WERI-Rb-1 (cell line): ENCODE measurements around the gene APOBEC4.

Source experiments
- DNase-seq: peaks from one replicate; pipeline ENCODE4 v3.0.0-alpha.2; 2020
- H3K27ac ChIP-seq: fragments of 250-450 bp; sonication (Bioruptor Pico); 2 replicates; pipeline ENCODE4 v1.5.1; 2020; ENCODE audit warnings: mild to moderate bottlenecking, moderate library complexity
- H3K27me3 ChIP-seq: fragments of 250-450 bp; sonication (Bioruptor Pico); 2 replicates; pipeline ENCODE4 v1.5.1; 2021; ENCODE audit warnings: mild to moderate bottlenecking, low read depth, moderate library complexity; ENCODE audit not compliant: insufficient read depth, severe bottlenecking
- H3K36me3 ChIP-seq: fragments of 250-450 bp; sonication (Bioruptor Pico); 2 replicates; pipeline ENCODE4 v1.5.1; 2020; ENCODE audit warnings: mild to moderate bottlenecking, moderate library complexity
- H3K4me3 ChIP-seq: 2 replicates; pipeline ENCODE4 v1.5.1; 2011; ENCODE audit warnings: low read depth, mild to moderate bottlenecking, control low read depth, low read length
- H3K9me3 ChIP-seq: fragments of 250-450 bp; sonication (Bioruptor Pico); 2 replicates; pipeline ENCODE4 v1.5.1; 2021; ENCODE audit warnings: mild to moderate bottlenecking, moderate library complexity; ENCODE audit not compliant: severe bottlenecking
- TF ChIP-seq, protein P1 (sequence below): IDR thresholded peaks from 2 replicates; pipeline ENCODE4 v1.5.1; 2011; ENCODE audit warnings: low read depth, mild to moderate bottlenecking, control low read depth, inconsistent platforms, low read length

The APOBEC4 gene

DNA sequence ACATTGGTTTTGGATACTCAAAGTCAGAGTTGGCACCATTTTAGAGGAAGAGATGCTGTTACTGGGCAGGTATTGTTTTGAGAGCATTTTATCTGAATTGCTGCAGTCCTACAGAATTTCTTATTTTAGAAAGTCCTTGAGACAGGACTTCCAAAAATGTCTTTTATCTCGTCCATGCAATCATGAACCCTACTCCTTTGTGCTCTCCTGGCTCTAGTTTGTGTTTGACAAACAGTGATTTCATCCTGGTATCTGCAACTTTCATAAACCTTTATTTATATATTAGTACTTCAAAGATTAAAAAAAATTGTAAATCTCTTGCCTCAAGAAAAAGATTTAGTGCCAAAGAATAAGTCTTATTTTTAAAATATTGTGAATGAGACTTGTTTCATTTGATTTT, 12.9 kb downstream of the APOBEC4 start:
- H3K27me3 ChIP-seq = no peaks in the 10 kb centered on the region
- H3K9me3 ChIP-seq = no peaks in the 10 kb centered on the region
- H3K27ac ChIP-seq = no peak overlapping the region
- TF ChIP-seq, protein P1, sequence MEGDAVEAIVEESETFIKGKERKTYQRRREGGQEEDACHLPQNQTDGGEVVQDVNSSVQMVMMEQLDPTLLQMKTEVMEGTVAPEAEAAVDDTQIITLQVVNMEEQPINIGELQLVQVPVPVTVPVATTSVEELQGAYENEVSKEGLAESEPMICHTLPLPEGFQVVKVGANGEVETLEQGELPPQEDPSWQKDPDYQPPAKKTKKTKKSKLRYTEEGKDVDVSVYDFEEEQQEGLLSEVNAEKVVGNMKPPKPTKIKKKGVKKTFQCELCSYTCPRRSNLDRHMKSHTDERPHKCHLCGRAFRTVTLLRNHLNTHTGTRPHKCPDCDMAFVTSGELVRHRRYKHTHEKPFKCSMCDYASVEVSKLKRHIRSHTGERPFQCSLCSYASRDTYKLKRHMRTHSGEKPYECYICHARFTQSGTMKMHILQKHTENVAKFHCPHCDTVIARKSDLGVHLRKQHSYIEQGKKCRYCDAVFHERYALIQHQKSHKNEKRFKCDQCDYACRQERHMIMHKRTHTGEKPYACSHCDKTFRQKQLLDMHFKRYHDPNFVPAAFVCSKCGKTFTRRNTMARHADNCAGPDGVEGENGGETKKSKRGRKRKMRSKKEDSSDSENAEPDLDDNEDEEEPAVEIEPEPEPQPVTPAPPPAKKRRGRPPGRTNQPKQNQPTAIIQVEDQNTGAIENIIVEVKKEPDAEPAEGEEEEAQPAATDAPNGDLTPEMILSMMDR = no peak
- DNase-seq = no peak
- H3K36me3 ChIP-seq = no peaks in the 10 kb centered on the region
- no peak overlapping the region for H3K4me3 ChIP-seq

DNA sequence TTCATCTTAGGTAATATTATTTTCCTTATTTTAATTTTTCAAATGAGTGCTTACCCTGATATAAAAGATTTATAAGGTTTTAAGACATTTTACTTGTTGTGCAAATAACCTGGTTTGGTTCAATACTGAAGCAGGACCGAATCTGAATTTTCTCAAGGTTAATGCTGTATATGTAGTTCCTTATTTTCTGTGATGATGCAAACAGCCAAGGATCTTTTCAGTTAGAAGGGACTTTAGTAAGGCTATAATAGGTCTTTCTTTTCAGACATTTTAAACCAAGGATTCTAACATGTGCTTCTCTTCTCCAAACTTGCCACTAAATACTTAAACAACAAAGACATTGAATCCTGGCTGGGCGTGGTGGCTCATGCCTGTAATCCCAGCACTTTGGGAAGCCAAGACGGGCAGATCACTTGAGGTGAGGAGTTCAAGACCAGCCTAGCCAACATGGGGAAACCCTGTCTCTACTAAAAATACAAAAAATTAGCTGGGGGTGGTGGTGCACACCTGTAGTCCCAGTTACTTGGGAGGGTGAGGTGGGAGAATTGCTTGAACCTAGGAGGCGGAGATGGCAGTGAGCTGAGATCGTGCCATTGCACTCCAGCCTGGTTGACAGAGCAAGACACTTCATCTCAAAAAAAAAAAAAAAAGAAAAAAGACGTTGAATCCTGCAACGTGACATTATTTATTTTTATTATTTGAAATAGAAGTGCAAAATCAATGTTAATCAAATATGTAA, 14.3 kb downstream of the APOBEC4 start:
- Histone ChIP-seq H3K9me3 (no peaks in the 10 kb centered on the region), H3K4me3 (no peak overlapping the region), H3K27ac (no peak overlapping the region), H3K27me3 (no peaks in the 10 kb centered on the region), H3K36me3 (no peaks in the 10 kb centered on the region)
- DNase-seq = no peak
- TF ChIP-seq, protein P1 = no peak

DNA sequence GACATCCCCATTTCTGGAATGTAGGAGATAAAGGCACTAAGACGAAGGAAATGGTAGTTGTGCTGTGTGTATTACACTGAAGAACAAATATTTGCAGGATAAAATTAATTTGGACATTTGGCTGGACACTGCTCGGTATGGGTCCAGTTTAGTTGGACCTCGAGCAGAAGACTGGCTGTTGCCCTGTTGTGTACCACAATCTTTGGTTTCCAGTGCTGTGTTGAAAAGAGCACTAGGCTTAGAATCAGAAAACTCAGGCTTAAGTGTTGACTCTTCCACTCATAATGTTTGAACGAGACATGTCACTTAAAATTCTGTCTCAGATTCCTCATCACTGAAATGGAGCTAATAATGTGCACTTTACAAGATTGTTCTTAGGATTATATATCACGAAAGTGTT, 16.3 kb downstream of the APOBEC4 start:
- TF ChIP-seq, protein P1 = no peak

DNA sequence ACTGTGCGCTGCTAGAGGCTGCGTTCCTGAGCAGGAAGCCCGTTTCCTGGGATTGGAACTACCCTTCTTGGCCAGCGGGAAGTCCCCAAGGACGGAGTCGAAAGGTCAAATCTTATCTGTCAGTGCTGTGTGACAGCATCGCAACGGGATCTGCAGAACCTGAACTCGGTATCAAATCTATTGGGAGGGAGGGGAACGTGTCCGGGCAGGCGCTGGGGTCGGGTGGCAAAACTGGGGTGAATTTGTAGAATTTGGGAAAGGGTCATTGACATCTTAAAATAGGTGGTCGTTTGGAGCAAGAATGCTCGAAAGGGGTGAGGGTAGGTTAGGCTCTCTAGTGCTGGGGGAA, 16.8 kb downstream of the APOBEC4 start:
- no peak for DNase-seq
- Histone ChIP-seq H3K9me3 (no peaks in the 10 kb centered on the region), H3K27me3 (no peaks in the 10 kb centered on the region), H3K27ac (no peak overlapping the region), H3K4me3 (peak overlapping the region; percentile 63), H3K36me3 (no peaks in the 10 kb centered on the region)
- TF ChIP-seq, protein P1 = no peak

More for the DNA sequence above, 16.3 kb downstream of the APOBEC4 start:
- DNase-seq = no peak
- Histone ChIP-seq H3K4me3 (no peak overlapping the region), H3K36me3 (no peaks in the 10 kb centered on the region), H3K27ac (no peak overlapping the region), H3K27me3 (no peaks in the 10 kb centered on the region), H3K9me3 (no peaks in the 10 kb centered on the region)

DNA sequence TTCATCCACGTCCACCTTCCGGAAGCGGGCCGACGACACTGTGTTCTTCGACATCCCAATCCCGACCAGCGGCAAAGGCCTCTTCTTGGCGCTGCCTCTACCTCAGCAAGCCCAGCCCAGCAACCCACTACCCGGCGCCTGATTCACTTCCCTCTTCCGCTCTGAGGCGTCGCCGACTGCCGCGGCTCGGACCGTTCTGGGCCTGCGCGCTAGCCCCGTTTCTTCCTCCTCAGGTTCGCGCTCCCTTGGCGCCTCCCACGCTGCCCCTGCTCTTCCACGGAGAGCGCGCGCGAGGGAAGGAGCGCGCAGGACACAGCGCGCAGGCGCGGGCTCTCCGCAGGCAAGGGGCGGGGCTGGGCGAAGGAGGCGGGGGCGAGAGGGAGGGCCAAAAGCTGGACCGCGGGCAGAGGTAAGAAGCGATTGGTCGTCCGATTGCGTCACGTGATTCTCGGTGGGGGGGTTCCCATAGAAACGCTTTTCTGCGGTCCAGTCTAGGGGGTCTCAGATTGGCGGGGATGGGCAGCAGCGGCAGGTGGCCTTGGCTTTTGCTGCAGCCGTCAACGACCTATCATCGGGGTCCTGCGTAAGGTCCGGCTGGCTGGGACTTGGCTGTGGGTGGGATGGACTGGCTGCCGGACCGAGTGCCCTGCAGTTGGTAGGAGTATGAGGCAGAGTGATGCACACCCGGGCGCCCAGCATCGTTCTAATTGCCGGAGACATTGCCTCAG, 17.3 kb downstream of the APOBEC4 start, which contains the start of gene ARPC5:
Gene ARPC5 (minus strand): TSS at position 178 of the 728 bp plus-strand sequence. CDS start 124 bp downstream, at position 54.
- Histone ChIP-seq H3K9me3 (no peaks in the 10 kb centered on the region), H3K36me3 (no peaks in the 10 kb centered on the region), H3K27ac (peak within 1 kb of the TSS; percentile 79), H3K4me3 (peak within 1 kb of the TSS; percentile 63), H3K27me3 (no peaks in the 10 kb centered on the region)
- TF ChIP-seq, protein P1 = no peak
- peak; percentile 97 for DNase-seq
